Osteoblast (primary cell): ENCODE results near the gene C2orf68. TPM values are rescaled to one million over a fixed set of nuclear protein-coding genes. Genes with fewer than 3 reads are reported as not detected.

Experiments used
- DNase-seq: peaks from one replicate; pipeline ENCODE4 v3.0.0; 2011; ENCODE audit warnings: low spot score, mixed read lengths; ENCODE audit not compliant: insufficient read length; ENCODE audit errors: missing footprints
- H2AFZ ChIP-seq: 2 replicates; pipeline ENCODE4 v1.6.0; 2011; ENCODE audit warnings: mild to moderate bottlenecking, low read length
- H3K27ac ChIP-seq: 2 replicates; pipeline ENCODE4 v1.5.1; 2011; ENCODE audit warnings: mild to moderate bottlenecking, low read depth, low read length, moderate library complexity
- H3K27me3 ChIP-seq: 2 replicates; pipeline ENCODE4 v1.6.0; 2012; ENCODE audit warnings: mild to moderate bottlenecking, control low read depth, inconsistent platforms, low read length, moderate library complexity; ENCODE audit not compliant: insufficient read depth
- H3K36me3 ChIP-seq: 2 replicates; pipeline ENCODE4 v1.5.1; 2011; ENCODE audit warnings: mild to moderate bottlenecking, low read length, control low read depth, moderate library complexity; ENCODE audit not compliant: insufficient read depth
- H3K4me1 ChIP-seq: 2 replicates; pipeline ENCODE4 v1.5.1; 2011; ENCODE audit warnings: mild to moderate bottlenecking, low read length, control low read depth, moderate library complexity; ENCODE audit not compliant: insufficient read depth
- H3K4me2 ChIP-seq: 2 replicates; pipeline ENCODE4 v1.6.0; 2011; ENCODE audit warnings: mild to moderate bottlenecking, low read length; ENCODE audit not compliant: insufficient read depth
- H3K4me3 ChIP-seq: fragments of 200-600 bp; sonication (generic); 3 replicates; pipeline ENCODE4 v1.5.1; 2012; ENCODE audit warnings: mild to moderate bottlenecking, low read length, inconsistent platforms; ENCODE audit not compliant: insufficient read depth
- H3K79me2 ChIP-seq: 2 replicates; pipeline ENCODE4 v1.6.0; 2012; ENCODE audit warnings: mild to moderate bottlenecking, low read length, control low read depth, inconsistent platforms; ENCODE audit not compliant: insufficient read depth
- H3K9me3 ChIP-seq: 2 replicates; pipeline ENCODE4 v1.5.1; 2011; ENCODE audit warnings: low read depth, low read length, control low read depth
- H4K20me1 ChIP-seq: 2 replicates; pipeline ENCODE4 v1.6.0; 2012; ENCODE audit warnings: mild to moderate bottlenecking, low read length, control low read depth; ENCODE audit not compliant: insufficient read depth
- total RNA-seq: library from RNA; depleted of rRNA; stranded (reverse); fragments of >200 nt; gene quantifications from 2 replicates; pipeline ENCODE4 v1.2.3, GENCODE V29; 2012
- TF ChIP-seq, protein P1 (sequence below): IDR thresholded peaks from 2 replicates; pipeline ENCODE4 v1.5.1; 2011; ENCODE audit warnings: mild to moderate bottlenecking, low read depth, low read length, moderate library complexity; ENCODE audit errors: extremely low read depth

C2orf68 gene
- total RNA-seq, 1 donor, result 23.9 TPM

DNA sequence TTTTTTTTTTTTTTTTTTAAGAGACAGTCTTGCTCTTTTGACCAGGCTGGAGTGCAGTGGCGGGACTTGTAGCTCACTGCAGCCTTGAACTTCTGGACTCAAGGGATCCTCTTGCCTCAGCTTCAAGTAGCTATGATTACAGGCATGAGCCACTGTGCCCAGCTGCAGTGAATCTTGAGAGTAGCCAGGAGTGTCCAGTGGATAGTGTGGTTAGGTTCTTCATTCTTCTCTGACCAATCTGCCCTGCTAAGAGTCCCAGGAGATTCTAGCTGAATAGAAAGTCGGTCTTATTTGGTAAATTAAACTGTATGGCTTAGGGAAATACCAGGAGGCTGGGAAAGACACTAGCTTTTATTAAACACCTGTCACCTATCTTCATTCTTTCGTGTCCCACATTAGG is 19.4 kb upstream of the C2orf68 start:
- Histone ChIP-seq H3K4me1 (peaks cover 4% of the 10 kb centered on the region), H3K79me2 (peaks cover 16% of the 10 kb centered on the region), H2AFZ (no peak overlapping the region), H3K9me3 (no peaks in the 10 kb centered on the region), H3K27me3 (no peaks in the 10 kb centered on the region), H4K20me1 (peaks cover 5% of the 10 kb centered on the region), H3K4me3 (no peak overlapping the region), H3K27ac (no peak overlapping the region), H3K36me3 (peaks cover 74% of the 10 kb centered on the region), H3K4me2 (no peak overlapping the region)
- TF ChIP-seq, protein P1, sequence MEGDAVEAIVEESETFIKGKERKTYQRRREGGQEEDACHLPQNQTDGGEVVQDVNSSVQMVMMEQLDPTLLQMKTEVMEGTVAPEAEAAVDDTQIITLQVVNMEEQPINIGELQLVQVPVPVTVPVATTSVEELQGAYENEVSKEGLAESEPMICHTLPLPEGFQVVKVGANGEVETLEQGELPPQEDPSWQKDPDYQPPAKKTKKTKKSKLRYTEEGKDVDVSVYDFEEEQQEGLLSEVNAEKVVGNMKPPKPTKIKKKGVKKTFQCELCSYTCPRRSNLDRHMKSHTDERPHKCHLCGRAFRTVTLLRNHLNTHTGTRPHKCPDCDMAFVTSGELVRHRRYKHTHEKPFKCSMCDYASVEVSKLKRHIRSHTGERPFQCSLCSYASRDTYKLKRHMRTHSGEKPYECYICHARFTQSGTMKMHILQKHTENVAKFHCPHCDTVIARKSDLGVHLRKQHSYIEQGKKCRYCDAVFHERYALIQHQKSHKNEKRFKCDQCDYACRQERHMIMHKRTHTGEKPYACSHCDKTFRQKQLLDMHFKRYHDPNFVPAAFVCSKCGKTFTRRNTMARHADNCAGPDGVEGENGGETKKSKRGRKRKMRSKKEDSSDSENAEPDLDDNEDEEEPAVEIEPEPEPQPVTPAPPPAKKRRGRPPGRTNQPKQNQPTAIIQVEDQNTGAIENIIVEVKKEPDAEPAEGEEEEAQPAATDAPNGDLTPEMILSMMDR, result no peak
- no peak for DNase-seq

DNA sequence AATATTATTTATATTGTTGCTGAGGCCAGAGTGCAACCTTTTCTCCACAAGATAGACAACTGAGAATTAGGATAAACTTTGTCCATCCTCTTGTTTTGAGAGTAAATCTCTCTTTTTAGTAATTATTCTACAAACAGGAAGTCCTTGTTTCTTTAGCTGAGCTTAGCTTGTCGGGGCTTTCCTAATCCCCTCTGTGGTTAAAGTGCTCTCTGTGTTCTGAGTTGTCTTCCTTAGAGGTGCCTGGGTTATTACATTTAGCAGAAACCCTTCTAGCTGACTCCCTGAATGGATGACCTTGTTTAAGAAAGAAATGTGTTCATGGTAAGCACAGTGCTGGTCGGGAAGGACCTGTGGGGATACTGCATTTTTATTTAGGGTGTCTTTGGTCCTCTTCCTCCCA is 16.8 kb upstream of the C2orf68 start:
- no peak overlapping the region for H2AFZ ChIP-seq
- H3K4me3 ChIP-seq, result no peak overlapping the region
- H3K27ac ChIP-seq, result no peak overlapping the region
- H3K4me2 ChIP-seq, result no peak overlapping the region
- no peaks in the 10 kb centered on the region for H3K9me3 ChIP-seq
- no peaks in the 10 kb centered on the region for H4K20me1 ChIP-seq
- peaks cover 78% of the 10 kb centered on the region for H3K36me3 ChIP-seq
- no peaks in the 10 kb centered on the region for H3K4me1 ChIP-seq
- TF ChIP-seq, protein P1, result no peak
- DNase-seq, result no peak
- no peaks in the 10 kb centered on the region for H3K27me3 ChIP-seq
- peaks cover 10% of the 10 kb centered on the region for H3K79me2 ChIP-seq

- H3K4me1 ChIP-seq, result peaks cover 4% of the 10 kb centered on the region
- H4K20me1 ChIP-seq, result no peaks in the 10 kb centered on the region
- H3K27me3 ChIP-seq, result no peaks in the 10 kb centered on the region
- peaks cover 81% of the 10 kb centered on the region for H3K36me3 ChIP-seq
- H3K4me3 ChIP-seq, result no peak overlapping the region
- peaks cover 24% of the 10 kb centered on the region for H3K79me2 ChIP-seq
- TF ChIP-seq, protein P1, result no peak
- DNase-seq, result no peak
- no peak overlapping the region for H3K27ac ChIP-seq
- H3K9me3 ChIP-seq, result no peaks in the 10 kb centered on the region
- no peak overlapping the region for H3K4me2 ChIP-seq
- H2AFZ ChIP-seq, result no peak overlapping the region
Observed at GRCh38 chr2:85623991-85624390, 12.1 kb upstream of the C2orf68 start.

DNA sequence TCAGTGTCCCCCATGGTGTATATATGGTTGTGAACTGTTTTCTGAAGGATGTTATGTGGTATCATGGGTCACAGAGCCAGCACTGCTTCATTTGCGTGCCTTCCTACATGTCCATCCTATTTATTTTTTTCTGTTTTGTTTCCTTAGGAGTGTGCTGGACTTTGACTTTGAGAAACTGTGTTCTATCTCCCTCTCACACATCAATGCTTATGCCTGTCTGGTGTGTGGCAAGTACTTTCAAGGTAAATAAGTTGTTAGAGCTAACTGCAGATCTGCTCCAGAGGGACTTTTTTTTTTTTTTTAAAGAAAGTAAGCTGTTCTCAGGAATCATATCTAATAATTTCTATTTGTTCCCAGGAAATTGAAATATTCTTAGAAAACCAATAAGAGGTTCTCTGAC is 9.5 kb upstream of the C2orf68 start:
- no peak for DNase-seq
- H2AFZ ChIP-seq, result no peak overlapping the region
- H3K9me3 ChIP-seq, result no peaks in the 10 kb centered on the region
- H4K20me1 ChIP-seq, result peaks cover 10% of the 10 kb centered on the region
- H3K4me2 ChIP-seq, result no peak overlapping the region
- peaks cover 67% of the 10 kb centered on the region for H3K36me3 ChIP-seq
- H3K79me2 ChIP-seq, result peaks cover 51% of the 10 kb centered on the region
- no peak overlapping the region for H3K27ac ChIP-seq
- H3K4me1 ChIP-seq, result peaks cover 14% of the 10 kb centered on the region
- TF ChIP-seq, protein P1, result no peak
- no peaks in the 10 kb centered on the region for H3K27me3 ChIP-seq
- H3K4me3 ChIP-seq, result no peak overlapping the region
